ENCODE data around the gene TMEM156.

DNA sequence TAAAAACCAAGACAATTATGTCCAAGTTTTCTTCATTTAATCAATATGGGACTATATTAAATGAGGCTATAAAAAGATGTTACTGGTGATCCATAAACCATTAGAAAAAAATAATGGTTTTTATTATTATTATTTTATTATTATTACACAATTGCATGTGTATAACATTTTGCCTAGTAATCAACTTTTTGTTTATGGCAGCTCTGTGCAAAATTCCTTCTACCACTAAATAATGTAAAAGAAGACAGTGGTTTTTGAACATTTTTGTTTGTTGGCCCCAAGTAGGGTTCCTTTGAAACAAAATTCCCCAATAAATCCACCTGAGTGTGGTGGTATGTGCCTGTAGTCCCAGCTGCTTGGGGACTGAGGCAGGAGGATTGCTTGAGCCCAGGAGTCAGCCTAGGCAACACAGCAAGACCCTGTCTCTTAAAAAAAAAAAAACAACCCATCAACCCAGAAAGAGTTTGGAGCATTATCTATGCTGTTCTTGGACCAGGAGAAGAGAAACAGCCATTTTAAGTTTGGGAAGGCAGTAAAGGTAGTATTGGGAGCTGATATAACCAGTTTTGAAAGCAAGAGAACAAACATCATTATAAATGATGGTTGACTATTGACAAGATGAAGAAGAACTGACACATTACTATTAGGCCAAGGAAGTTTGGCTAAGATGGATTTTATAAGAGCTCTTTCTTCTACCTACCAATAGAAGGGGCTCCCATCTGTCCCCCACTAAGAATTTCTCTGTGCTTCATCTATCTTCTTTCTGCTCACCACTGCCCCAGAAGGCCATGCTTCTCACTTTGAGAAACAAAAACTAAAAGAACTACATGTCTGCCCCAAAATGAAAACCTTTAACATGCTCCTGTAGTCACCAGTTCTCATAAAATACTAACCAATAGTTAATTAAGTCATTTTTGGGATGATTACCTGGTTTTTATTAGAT lies 2.2 kb downstream of the TMEM156 start:
- no peak for TF ChIP-seq POLR2AphosphoS5 (IDR thresholded peaks at IDR 0.05; ENCODE audit: low read depth, low read length)
- TF ChIP-seq, protein P1, sequence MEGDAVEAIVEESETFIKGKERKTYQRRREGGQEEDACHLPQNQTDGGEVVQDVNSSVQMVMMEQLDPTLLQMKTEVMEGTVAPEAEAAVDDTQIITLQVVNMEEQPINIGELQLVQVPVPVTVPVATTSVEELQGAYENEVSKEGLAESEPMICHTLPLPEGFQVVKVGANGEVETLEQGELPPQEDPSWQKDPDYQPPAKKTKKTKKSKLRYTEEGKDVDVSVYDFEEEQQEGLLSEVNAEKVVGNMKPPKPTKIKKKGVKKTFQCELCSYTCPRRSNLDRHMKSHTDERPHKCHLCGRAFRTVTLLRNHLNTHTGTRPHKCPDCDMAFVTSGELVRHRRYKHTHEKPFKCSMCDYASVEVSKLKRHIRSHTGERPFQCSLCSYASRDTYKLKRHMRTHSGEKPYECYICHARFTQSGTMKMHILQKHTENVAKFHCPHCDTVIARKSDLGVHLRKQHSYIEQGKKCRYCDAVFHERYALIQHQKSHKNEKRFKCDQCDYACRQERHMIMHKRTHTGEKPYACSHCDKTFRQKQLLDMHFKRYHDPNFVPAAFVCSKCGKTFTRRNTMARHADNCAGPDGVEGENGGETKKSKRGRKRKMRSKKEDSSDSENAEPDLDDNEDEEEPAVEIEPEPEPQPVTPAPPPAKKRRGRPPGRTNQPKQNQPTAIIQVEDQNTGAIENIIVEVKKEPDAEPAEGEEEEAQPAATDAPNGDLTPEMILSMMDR (IDR thresholded peaks at IDR 0.05), result no peak
- TF ChIP-seq GABPA (IDR thresholded peaks at IDR 0.05; ENCODE audit: low read depth), result no peak
- TF ChIP-seq MXI1 (IDR thresholded peaks at IDR 0.05; ENCODE audit: low read depth, low read length), result no peak
- no peak for TF ChIP-seq FOXJ3 (CRISPR knock-in tag; IDR thresholded peaks at IDR 0.05)
- TF ChIP-seq TAF1 (IDR thresholded peaks at IDR 0.05; ENCODE audit: borderline replicate concordance, low read depth, low read length), result no peak
- no peak for TF ChIP-seq EZH2phosphoT487 (IDR thresholded peaks at IDR 0.05; ENCODE audit: borderline replicate concordance, low read depth)
- no peak for TF ChIP-seq EP300 (IDR thresholded peaks at IDR 0.05; ENCODE audit: borderline replicate concordance in 1 of 2, low read depth in 1 of 2, low read length in 1 of 2)
- TF ChIP-seq YY1 (IDR thresholded peaks at IDR 0.05; ENCODE audit: low read depth), result no peak
